ENCODE results near the gene RAB43.

DNA sequence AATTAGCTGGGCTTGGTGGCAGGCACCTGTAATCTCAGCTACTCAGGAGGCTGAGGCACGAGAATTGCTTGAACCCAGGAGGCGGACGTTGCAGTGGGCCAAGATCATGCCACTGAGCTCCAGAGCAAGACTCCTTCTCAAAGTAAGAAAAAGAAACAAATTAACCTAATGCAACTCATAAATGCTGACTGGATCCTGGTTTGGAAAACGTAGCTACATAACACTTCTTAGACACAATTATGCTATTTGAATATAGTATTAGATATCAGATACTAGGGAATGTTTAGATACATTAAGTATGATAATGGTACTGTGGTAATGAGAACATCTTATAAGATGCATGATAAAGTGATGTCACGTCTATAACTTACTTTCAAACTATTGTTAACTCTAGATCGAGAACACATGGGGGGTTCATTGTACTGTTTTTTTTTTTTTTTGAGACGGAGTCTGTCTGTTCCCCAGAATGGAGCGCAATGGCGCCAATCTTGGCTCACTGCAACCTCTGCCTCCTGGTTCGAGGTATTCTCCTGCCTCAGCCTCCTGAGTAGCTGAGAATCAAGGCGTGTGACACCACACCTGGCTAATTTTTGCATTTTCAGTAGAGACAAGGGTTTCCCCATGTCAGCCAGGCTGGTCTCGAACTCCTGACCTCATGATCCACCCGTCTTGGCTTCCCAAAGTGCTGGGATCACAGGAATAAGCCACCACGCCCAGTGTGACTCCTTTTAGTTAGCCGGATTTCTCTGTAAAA, 45.2 kb upstream of the RAB43 start:
- no peak for TF ChIP-seq FOXM1 (IDR thresholded peaks at IDR 0.05; ENCODE audit: borderline replicate concordance)
- no peak for TF ChIP-seq BHLHE40 (IDR thresholded peaks at IDR 0.05; ENCODE audit: borderline replicate concordance)
- no peak for TF ChIP-seq SP1 (IDR thresholded peaks at IDR 0.05)
- TF ChIP-seq ELF4 (IDR thresholded peaks at IDR 0.05), result no peak
- TF ChIP-seq SUZ12 (IDR thresholded peaks at IDR 0.05), result no peak
- TF ChIP-seq ZNF384 (IDR thresholded peaks at IDR 0.05), result no peak
- TF ChIP-seq HDGF (IDR thresholded peaks at IDR 0.05; ENCODE audit: borderline replicate concordance), result no peak
- no peak for TF ChIP-seq NFRKB (IDR thresholded peaks at IDR 0.05)
- no peak for TF ChIP-seq TARDBP (IDR thresholded peaks at IDR 0.05)
- no peak for TF ChIP-seq FOXK2 (IDR thresholded peaks at IDR 0.05)

All from HEK293T (cell line).